NCI-H446 (cell line): ENCODE data around the gene NEK9.
"Not testable (repeated sequence)": the region's sequence is repeated elsewhere in the genome, so short reads cannot be mapped to it uniquely, and the experiment has no call there.

ENCODE experiments used
- DNase-seq, 2 experiments: peaks; one replicate each; lab custom pipeline; 2025; lab: John Stamatoyannopoulos, UW

Gene NEK9

DNA sequence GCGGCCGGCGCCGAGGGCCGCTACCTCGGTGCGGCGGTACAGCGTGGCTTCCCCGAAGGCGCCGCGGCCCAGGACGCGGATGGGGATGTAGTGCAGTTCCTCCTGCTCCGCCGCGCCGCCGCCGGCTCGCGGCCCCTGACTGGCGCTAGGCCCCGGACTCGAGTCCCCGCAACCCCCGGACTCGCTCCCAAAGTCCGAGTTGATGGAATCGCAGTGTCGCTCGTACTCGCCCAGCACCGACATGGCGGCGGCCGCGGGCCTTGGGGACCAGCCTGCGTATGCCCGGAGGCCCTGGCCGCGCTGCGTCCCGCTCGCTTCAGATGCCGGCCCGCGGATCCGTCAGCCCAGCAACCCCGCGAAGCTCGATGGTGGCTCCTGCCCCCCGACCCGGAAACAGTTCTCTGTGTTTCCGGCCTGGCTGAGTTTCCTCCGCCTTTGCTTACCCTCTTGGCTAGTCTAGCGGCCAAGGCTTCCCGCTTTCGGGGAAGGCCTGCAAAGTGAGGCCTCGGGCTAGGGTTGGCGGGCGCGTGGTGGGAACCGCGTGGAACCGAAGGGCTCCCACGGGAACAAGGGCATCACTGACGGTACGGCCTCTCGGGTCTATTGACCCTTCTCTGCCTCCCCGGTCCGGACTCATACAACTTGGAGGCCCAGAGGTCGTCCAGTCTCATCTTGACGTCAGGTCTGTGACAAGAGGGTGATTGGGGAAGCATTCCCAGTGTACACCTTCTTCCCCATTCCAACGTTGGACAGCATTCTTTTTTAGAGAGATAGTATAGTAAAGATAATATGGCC is at the start of gene NEK9:
NEK9 (minus strand) TSS at position 370 of the 795 bp plus-strand sequence; CDS start at position 243, 127 bp downstream.
- DNase-seq: peak; percentile 74 to 87

DNA sequence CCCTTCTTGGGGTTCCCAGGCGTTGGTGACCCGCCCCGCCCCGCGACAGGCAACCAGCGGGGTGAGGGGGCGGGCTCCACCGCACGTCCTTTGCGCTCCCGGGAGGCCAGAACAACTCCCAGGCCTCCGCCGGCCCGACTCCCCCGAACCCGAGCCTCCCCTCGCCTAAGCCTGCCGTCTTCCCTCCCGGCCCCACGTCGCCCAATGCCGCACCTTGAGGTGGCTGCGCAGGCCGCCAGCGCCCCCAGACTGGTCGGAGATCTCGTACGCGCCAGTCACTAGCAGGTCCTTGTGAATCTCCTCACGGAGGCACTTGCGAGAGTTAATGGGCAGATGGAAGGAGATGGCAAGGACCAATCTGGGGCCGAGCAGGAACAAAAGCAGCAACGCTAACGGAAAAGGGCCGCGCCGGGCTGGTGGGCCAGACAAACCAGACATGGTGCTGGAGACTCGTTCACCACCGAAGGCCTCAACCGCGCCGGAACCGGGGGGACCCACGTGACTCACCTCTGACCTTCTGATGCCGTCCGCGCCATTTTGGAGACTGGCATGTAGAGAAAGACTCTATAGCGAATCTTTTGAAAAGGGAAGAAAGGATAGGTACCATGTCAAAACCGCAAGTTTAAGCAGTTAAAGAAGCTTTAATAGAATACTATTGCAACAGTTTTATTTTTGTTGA is 49.4 kb upstream of the NEK9 start, which contains the start of gene TMED10:
TMED10 (minus strand) TSS at position 471 of the 679 bp plus-strand sequence; CDS start at position 438, 33 bp downstream.
- peak; percentile 92 to 93 for DNase-seq

DNA sequence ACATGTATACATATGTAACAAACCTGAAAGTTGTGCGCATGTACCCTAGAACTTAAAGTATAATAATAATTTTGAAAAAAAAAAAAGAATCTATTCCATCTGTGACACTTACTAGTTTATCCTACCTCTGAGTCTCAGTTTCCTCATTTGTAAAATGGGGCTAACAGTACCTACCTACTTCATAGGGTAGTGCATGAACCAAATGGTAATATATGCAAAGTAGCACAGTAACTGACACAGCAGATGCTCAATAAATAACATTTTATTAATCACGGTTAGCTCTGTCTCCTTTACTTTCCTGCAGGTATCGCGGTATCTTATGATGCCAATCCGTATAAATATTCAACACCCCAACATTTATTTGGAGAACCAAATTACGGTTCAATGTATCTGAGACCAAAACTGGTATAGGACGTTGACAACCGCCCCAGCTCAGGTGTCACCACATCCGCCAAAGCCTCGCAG is 48.9 kb upstream of the NEK9 start:
- no peak for DNase-seq

DNA sequence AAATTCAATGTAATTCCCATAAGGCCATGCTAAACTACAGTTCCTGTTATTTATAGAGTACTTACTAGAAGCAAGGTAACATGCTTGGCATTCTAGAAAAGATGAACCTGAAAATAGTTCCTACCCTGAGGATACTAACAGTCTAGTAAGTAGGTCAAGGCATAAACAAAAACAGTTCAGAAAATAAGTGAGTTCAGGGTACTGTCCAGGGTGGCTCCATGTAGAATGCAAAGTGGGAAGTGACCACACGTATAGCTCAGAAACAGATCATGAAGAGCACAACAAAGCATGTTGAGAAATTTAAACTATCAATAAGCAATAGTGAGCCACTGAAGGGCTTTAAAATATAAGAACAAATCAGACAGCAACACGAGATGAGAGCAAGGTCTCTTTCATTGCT is 47.2 kb upstream of the NEK9 start:
- no peak for DNase-seq

DNA sequence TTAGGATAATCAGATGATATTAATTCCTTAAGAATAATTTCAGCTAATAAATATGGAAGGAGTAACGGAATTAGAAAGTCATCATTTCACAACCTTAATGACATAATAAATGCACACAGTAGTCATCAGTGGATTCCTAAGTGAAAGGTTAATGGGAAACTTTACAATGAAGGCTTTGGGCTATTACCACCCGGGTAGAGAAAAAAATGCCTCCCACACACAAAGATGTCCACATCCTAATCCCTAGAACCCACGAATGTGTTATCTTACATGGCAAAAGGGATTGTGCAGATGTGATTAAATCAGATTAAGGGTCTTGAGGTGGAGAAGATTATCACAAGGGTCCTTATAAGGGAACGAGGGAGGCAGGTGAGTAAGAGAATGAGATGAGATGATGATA is 43.9 kb upstream of the NEK9 start:
- no peak for DNase-seq

DNA sequence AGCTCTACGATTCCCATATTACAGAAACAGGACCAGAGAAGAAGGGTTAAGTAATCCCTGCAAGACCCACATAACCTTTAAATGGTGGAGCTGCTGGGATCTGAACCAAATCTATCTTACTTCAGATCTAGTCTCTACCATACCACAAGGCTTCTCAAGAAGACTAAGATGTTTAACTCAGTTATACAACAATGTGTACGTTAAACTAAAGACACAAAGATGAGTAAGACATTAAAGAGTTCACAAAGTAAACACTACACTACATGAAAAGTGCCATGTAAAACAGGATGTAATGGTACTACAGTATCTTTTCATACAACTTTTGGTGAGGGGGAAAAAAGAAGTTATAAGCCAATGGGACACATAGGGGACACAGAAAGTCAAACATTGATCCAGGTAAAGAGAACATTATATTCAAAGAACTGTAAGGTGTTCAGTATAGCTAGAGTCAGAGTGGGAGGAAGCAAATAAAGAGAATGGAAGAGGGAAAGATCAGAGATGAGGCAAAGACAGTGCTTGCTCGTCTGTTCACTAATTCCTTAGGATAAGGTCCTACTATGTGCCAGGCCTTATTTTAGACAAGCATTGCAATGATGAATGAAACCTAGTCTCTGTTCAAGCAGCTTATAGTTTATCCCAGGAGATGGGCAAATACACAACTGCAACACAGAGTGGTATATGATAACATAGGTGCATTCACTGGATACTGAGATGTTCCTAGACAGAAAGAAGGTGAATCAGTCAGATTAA is 41.9 kb upstream of the NEK9 start:
- no peak for DNase-seq

DNA sequence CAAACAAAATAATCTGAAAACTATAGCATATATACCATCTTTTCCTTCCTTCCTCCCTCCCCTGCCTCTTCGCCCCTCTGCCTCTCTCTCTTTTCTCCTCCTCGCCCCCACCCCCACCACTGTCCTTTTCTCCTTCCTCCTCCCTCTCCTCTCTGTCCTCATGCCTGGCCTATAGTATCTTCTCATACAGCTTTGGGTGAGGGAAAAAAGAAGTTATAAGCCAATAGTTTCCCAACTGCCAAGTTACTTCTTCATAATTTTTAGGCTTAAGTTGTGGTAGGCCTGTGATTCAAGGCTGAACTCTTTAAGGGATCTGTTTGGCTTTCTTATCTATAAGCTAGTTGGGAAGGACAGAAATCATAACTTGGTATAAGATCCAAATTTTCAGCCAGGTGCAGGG is 40.5 kb upstream of the NEK9 start:
- no peak for DNase-seq

DNA sequence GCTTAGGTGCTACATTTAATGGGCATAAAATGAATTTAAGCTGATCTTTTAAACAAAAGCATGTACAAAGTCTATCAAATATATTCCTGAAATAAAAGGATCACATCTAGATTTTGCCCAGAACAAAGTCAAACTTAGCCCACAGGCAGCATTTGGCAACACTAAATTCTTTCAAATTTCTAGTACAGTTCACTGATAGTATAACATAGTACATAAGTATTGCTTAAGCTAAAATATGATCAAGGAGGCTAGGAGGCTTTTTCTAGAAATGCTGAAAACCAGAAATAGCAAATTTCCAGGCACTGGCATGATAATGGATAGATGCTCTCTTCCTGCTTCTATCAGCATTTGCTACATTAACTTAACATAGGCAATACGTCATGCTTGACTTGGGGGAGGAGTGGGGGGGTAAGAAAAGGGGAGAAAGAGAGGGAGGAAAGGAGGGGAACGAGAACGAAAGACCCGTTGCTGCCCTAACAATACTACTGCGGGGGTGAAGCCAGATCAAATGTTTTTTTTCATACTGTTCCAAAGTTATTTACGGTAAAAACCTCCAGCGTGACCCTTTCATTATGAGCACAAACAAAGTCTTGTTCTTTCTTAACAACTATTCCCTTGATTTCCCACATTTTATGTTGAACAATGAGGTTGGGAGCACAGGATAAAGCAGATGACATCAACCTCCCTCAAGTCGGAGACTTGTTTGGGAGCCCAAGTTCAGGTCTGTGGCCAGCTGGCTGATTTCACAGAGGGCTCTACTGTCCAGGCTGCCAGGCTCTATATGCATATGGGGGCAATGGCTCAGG is 38.9 kb upstream of the NEK9 start:
- DNase-seq: peak in 1 of 2 experiments; percentile 37

DNA sequence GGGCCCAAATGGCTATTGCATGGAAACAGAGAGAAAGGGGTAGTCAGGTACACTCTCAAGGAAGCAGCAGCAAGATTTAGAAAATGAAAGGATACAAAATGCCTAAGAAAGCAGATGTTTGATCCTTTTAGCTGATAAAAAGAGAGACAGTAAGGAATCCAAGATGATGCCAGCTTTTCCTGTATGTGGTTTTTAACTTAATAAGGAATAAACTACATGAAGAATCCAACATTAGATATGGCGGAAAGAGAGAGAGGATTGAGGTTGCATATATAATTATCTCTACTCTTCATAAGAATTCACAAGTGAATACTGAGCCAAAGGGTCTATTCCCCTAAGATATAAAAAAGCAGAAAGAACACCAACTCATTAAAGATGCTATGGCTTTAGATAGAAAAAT is 38.0 kb upstream of the NEK9 start:
- DNase-seq: no peak

DNA sequence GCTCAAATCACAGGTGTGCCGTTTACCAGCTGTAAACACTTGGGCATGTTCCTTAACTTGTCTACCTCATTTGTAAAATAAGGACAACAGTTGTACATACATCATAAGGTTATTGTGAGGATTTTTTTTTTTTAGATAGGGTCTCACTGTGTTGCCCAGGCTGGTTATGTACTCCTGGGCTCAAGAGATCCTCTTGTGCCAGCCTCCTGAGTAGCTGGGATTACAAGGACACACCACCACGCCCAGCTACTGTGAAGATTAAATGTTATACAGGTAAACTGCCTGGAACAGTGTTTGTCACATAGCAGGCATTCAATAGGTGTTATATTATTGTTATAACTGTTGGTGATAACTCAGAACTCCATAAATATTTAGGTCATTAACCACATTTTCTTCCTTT is 36.8 kb upstream of the NEK9 start:
- DNase-seq: no peak

DNA sequence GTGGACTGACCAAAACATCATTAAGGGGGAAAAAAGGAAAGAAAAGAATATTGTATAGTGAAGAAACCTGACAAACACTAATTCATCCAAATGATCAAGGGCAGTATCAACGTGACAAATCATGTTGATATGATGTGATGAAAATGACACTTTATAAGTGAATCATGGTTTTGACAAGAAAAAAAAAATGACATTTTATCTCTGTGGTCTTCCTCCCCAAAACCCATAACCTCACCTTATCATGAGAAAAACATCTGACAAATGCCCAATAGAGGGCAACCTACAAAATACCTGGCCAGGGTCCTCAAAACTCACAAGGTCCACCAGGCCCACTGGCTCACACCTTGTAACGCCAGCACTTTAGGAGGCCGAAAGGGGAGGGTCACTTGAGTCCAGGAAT is 35.8 kb upstream of the NEK9 start:
- no peak for DNase-seq

DNA sequence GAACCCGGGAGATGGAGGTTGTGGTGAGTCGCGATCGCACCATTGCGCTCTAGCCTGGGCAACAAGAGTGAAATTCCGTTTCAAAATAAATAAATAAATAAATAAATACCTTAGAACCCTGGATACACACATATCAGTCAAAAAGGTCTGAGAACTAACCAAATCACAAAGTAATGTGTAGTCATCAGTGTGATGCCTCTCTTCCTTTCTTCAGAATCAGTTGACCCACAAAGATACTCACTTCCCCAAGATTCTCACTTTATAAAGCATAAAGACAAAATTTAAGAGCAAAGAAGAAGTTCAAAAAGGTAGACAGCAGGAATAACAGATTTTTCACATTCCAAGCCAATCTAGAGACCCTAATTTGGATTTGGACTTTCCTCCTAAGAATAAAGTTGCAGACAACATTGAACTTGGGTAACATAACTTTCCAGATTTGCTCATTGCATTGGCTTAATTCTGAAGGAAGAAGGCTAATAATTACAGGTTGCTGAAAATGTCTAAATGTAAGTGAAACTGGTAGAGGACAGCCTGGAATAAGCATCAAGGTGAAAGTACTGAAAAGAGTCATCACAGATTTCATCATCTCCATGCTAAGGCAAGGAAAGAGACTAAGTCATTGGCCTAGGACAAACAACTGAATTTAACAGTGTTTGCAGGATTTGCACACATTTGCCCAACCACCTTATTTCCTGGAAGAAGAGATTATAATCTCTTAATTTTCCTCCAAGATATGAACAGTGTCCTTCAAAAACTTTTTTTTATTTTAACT is 32.2 kb upstream of the NEK9 start:
- DNase-seq: no peak

DNA sequence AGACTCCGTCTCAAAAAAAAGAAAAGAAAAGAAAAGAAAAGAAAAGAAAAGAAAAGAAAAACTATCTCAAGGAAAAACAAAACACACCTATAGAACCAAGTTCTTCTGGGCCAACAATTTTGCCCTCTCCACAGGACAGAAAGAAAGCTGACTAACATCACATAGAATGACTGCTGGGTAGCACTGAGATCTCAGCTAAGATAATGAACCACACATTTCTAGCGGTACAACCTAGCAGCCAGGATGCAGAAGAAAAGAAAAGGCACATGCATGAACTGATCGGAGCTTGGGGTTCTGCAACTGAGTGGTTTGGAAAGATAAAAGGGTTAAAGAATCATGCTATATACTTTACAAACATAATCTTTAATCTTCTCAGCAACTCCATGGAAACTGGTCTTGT is 30.1 kb upstream of the NEK9 start:
- no peak for DNase-seq

DNA sequence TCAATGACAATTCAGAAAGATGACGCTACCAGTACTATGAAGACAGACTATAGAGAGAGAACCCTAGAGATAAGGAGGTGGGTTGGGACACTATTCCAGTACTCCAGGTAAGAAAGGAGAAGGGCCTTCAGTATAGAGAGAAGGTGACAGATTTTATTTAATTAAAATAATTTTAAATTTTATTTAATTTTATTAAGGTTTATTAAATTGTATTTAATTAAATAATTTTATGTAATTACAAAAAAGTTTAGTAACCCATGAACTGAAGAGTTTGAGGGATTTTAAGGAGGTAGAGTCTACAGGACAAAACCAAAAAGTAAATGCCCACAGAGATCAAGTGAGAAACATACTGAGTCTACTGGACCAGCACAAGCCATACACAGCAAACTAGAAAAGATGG is 29.3 kb upstream of the NEK9 start:
- no peak for DNase-seq

DNA sequence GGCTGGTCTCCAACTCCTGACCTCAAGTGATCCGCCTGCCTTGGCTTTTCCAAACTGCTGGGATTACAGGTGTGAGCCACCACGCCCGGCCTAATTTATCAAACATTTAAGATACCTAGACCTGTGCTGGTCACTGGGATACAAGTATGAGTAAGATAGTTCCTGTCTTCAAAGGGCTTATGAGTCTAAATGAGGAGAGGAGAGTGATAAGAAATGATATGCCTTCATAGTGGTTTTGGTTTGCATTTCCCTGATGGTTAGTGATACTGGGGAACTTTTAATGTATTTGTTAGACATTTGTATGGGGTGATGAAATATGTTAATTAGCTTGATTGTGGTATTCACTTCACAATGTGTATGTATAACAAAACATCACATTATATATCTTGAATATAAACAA is 28.3 kb upstream of the NEK9 start:
- no peak for DNase-seq

DNA sequence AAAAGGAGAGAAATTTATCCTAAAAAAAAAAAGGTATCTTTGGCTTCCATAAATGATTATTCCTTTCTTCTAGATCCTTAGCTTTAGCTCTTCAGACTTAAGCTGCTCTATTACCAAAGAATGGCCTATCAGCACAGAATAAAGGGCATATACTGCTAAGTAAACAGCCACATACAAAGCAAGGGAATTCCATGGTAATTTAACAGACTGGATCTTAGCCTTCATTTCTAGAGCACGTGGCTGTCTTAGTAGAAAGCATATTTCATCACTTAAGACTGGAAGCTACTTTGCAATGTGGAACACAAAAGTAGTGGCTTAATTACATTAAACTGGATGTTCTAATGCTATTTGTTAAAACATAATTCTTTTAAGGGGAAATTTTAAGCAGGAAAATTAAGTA is 26.4 kb upstream of the NEK9 start:
- no peak for DNase-seq

DNA sequence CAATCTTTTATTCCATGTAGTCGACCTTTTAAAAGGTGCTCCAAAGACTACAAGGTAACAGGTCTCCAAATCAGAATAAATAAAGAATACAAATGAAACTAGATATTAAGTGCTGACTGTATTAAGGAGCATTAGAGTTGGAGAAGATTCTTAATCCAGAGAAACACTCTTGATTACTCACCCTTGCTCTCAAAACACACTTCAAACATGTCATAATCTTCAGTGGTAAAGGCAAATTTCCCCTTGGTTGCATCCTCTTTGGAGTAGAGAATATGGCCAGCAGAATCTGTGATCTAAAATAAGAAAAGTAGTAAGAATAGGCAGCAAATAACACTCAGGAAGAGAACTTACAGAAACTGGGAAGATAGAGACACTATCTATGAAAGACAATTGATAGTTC is 25.0 kb upstream of the NEK9 start:
- no peak for DNase-seq

DNA sequence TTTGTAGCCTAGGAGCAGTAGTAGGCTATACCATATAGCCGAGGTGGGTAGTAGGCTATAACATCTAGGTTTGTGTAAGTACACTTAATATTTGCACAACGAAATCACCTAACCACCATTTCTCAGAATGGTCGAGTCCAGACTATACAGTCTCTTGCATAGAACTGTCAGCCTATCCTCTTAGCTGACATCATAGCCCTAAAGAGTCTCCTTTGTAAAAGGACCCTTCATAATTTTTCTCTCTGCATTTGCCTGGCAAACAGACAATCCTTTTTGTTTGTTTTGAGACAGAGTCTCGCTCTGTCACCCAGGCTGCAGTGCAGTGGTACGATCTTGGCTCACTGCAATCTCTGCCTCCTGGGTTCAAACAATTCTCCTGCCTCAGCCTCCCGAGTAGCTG is 23.8 kb upstream of the NEK9 start:
- DNase-seq: not testable (repeated sequence)

DNA sequence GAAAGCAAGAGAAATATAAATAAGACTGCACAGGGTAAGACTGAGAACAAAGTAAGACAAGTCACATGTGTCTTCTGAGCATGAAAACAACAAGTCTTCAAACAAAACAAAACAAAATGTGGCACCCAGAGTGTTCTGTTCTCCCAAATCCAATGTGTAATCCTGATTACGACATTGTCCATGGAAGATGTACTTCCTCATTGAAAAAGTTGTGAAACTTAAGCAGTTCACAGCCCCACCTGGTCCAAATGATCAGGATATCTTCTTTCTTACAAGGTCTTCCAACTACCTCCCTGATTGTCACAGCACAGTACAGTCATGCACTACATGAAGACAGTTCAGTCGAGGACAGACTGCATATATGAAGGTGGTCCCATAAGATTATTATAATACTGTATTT is 23.3 kb upstream of the NEK9 start:
- DNase-seq: no peak

DNA sequence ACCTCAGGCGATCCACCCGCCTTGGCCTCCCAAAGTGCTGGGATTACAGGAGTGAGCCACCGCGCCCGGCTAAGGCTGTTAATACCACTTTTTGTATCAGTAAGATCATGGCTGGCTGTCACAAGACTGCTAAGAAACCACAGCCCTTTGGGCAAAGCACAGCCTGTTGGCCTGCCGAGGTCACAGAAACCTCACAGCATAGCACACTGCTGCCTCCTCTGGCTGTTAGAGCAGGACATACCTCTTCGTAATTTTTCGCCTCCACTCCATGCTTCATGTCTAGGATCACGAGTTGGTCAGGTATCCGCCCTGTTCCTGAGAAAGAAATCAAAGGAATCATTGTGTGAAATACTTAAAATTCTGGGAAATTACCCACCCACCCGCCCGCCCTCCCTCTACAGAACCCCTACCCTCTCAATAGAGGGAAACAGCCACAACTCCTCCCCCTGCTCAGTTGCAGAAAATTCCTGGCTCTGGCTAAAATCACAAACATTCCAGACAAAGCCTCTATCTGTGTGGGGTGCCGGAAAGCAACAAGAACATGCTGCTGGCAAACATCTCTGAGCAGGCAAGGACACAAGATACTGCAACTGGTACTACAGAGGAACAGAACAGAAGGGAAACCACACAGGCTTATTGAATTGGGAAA is 20.7 kb upstream of the NEK9 start:
- no peak for DNase-seq

DNA sequence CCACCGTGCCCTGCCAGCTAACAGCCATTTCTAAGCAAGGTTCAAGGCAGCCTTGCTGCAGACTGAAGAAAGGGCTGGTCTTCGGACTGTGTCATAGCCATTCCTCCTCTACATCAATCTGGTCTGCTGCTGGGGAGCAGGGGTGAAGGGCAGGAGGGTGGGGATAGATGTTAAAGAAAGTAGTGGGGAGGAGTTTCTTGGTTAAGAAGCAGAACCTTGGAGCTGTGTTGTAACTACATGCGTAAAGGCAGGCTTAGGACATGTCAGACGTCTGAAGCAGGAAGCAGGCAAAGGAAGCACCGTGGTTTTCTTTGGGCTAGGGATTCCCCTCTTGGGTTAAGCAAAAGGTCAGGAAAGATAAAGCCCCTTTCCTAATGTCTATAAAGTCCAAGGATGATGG is 18.1 kb upstream of the NEK9 start:
- no peak for DNase-seq
